SK-N-MC (cell line): Measurements from ENCODE around the gene ZBTB18.

ENCODE experiments used
- EZH2 ChIP-seq: fragments of 200-600 bp; sonication (generic); IDR thresholded peaks from one replicate; pipeline ENCODE4 v1.6.1; 2017; ENCODE audit warnings: antibody characterized with exemption
- POLR2AphosphoS5 ChIP-seq: IDR thresholded peaks from 2 replicates; pipeline ENCODE4 v1.6.1; 2012; ENCODE audit warnings: mild to moderate bottlenecking, low read depth, low read length, borderline replicate concordance

- TF ChIP-seq EZH2 (no peak), POLR2AphosphoS5 (no peak)
These were observed 38.0 kb upstream of the ZBTB18 start for GRCh38 chr1:244013100-244013499.
